Left hindlimb (tissue), 1 donor: ENCODE measurements around the gene FLOT2.
"Not testable (repeated sequence)": the region's sequence is repeated elsewhere in the genome, so short reads cannot be mapped to it uniquely, and the experiment has no call there.

Source experiments
- DNase-seq: peaks from one replicate; pipeline ENCODE4 v3.0.0-alpha.2; 2018

Gene FLOT2

DNA sequence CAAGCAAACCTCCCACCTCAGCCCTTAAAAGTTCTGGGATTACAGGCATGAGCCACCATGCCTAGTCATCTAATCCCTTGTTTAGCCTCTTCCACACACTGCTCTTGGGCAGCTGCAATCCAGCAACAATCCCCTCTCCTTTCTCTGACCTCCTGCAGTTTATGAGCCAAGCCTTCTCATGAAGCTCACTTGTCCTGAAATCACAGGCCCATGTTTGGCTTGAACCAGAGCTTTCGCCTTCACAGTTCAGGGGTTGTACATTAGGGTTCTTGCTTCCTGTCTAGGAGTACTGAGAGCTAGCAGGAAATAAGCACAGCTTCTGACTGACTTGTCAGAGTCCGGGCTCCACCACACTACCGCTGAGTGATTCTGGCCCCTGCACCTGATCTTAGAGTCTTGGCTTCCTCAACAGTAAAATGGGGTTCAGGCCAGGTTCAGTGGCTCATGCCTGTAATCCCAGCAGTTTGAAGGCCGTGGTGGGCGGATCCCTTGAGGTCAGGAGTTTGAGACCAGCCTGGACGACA lies 26.4 kb downstream of the FLOT2 start:
- DNase-seq: no peak

DNA sequence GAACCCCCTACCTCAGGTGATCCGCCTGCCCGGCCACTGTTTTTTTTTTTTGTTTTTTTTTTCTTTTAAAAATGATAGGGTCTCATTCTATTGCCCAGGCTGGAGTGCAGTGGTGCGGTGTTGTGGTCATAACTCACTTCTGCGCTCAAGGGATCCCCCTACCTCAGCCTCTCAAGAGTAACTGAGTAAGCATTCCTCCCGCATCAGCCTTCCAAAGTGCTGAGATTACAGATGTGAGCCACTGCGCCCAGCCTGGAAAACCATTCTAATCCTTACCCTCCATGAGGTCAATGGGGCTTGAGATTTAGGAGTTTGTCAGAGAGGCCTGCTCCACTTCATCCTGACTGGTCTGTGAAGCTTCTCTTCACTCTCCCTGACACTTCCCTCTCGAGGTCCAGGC lies 30.3 kb downstream of the FLOT2 start:
- DNase-seq: no peak

DNA sequence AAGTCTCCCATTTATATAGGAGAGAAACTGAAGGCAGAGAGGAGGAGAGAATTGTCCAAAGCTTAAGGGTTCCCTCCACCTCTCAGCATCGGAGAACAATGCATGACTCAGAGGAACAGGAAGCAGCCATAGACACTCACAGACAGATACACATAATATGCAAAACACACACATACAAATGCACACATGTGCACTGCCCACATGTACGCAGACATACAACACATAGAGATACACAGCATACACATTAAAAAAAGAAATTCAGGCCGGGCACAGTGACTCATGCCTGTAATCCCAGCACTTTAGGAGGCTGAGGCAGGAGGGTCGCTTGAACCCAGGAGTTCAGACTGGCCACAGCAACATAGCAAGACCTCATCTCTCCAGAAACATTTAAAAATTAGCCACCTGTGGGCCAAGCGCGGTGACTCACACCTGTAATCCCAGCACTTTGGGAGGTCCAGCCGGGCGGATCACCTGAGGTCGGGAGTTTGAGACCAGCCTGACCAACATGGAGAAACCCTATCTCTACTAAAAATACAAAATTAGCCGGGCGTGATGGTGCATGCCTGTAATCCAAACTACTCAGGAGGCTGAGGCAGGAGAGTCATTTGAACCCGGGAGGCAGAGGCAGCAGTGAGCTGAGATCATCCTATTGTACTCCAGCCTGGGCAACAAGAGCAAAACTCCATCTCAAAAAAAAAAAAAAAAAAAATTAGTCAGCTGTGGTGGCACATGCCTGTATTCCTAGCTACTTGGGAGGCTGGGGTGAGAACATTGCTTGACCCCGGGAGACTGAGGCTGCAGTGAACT lies 31.4 kb downstream of the FLOT2 start:
- DNase-seq: no peak

DNA sequence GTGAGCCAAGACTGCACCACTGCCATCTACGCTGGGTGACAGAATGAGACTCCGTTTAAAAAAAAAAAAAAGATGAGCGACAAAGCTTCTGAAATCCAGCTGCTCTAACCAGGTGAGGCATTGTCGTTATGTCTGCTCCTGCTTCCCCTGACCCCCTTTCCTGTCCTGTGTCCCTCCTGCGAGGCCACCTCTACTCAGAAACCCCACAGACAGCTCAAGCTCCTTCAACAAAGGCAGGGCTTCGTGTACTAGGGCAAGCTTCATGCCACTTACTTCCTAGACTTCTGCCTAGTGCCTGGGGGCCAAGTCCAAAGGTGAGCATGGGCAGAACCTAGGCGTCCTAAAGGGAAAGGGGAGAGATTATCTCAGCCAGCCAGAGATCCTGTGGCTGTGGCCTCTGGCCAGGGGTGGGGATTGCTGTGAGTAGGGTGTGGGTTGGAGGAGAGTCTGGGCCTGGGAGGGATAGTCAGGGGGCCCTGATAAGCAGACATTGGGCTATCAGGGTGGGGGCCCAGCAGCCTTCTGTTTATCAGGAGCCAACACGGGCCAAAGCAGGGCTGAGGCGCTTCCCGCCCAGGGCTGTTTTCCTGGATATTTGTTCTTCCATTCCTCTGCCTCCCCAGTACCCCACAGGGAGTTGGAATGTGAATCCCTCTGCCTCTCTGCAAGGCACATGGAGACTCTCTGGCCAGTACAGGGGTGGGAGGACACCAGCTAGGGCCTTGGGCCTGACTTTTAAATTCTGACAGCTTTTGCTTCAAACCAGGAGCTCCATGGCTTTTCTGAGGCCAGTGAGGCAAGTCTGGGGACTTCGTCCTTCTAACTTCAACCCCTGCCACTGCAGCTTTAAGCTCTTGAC lies 32.3 kb downstream of the FLOT2 start:
- no peak for DNase-seq

DNA sequence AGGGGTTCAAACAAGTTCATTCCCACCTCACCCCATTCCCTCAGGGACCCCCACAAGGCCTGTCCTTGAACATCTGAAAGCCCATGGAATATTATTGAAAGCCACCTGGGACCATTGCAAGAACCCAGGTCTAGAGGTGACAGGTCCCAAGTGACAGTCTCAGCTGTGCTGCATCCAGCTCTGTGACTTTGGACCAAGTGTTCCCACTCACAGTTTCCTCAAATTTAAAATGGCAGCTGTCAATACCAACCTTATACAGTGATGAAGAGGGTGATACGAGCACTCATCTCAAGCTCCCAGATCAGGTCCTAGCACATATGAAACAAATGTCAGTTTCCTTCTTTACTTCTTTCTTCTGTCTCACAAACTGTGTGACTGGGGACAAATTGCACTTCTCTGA lies 33.6 kb downstream of the FLOT2 start:
- no peak for DNase-seq

DNA sequence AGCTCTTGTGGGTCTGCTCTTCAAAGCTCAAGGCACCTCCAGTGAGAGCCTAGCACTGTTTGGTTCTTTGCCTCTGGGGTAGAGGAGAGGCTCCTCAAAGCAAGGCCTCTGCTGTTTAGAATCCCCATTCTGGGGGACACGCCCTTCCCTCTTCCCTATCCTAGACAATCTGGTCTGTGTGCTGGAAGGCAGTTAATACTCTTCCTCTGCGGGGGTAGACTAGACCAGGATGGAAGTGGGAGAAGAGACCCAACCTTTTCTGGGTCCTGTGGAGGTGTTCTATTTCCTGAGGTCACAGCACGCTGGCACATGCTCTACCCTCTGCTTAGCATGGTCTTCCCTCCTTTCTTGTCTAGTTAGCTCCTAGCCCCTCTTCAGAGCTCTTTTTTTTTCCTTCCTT lies 35.0 kb downstream of the FLOT2 start:
- no peak for DNase-seq

DNA sequence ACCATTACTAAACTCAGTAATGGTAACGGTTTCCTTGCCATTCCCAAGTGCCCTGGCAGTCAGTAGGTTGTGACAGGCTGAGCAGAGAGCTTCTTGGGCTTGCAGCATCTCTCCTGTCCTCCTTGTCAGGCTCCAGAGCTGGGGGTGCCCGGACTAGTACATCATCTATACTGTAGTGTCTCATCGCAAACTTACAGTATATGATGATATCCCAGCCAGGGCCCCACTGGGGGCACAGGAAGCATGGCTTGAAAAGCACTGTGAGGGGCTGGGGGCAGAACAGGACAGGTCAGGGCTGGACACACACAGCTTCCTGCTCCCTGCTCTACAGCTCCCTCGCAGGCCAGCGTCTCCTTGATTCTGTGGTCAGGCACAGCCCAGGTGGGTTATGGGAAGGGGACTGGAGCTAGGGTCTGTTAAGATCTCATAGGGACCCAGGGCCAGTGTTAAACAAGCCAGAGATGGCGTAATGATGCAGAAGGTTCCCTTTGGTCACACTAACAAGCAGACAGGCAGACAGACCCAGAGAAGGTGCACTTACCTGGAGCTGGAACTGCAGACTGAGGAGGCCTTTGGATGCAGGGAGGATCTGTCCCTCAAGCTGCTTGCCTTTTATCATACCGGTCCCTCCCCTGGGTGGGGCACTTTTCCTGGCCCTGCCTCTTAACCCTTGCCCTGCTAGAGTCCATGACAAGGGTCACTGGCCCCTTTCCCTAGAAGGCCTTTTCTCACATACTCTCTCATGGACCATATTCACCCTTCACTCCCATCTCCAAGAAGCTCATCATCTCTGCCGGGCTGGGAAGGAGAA lies 35.9 kb downstream of the FLOT2 start:
- DNase-seq: no peak

DNA sequence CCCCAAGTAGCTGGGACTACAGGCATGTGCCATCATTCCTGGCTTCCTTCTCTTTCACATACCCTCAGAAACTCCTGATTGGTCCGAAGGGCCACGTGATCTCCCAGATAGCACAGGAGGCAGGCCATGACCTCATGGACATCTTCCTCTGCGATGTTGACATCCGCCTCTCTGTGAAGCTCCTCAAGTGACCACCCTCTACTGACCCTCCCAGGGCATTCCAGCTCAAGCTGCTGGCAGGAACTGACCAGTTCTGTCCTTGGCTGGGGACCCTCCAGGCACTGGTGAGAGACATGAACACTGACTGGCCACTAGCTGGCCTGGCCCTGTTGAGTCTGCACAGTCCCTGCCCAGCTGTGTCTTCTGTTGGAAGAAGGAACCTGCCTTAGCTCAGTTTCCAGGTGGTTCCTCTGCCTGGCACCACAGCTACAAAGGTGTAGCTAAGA lies 37.1 kb downstream of the FLOT2 start:
- DNase-seq: no peak

DNA sequence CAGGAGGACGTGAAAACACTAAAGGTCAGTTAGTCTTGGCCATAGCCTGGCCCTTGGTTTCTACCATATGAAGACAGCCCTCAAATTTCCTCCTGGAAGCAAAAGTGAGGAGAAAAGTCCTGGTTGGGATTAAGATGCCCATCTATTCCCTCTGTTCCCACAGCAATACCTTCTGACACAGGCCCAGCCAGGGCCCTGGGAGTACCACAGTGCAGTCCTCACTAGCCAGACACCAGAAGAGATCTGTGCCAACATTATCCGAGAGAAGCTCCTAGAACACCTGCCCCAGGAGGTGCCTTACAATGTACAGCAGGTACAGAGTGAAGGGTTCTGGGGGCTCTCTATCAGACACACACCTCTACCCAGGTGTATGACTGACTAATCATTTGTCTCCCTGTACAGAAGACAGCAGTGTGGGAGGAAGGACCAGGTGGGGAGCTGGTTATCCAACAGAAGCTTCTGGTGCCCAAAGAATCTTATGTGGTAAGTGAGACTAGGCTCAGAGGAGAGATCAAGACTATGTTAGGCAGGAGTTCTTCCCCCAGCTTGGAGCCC lies 38.7 kb downstream of the FLOT2 start:
- no peak for DNase-seq

DNA sequence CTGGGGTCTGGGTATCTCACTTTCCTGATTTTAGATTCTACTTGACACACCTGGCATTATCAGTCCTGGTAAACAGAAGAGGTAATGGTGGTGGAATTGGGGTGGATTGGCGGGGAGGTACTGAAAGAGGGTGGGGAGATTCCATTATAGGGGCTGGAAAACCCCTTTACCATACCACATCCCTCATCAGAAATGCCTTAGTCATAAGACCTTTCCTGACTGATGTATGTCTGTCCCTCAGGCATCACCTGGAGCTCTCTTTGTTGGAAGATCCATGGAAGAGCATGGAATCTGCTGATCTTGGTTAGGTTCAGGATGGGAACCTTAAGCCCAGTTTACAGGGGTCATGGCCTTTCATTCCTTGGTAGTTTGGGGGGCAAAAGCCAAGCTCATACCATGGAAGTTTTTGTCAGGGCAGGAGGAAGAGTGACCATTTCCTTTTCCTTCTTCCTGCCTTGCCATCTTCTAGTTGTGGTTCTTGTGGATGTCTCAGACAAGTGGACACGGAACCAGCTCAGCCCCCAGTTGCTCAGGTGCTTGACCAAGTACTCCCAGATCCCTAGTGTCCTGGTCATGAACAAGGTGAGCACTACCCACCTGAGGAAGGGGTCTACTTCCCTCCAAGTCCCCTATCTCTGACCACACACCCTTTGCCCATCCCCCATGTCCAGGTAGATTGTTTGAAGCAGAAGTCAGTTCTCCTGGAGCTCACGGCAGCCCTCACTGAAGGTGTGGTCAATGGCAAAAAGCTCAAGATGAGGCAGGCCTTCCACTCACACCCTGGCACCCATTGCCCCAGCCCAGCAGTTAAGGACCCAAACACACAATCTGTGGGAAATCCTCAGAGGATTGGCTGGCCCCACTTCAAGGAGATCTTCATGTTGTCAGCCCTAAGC lies 39.4 kb downstream of the FLOT2 start:
- DNase-seq: no peak

DNA sequence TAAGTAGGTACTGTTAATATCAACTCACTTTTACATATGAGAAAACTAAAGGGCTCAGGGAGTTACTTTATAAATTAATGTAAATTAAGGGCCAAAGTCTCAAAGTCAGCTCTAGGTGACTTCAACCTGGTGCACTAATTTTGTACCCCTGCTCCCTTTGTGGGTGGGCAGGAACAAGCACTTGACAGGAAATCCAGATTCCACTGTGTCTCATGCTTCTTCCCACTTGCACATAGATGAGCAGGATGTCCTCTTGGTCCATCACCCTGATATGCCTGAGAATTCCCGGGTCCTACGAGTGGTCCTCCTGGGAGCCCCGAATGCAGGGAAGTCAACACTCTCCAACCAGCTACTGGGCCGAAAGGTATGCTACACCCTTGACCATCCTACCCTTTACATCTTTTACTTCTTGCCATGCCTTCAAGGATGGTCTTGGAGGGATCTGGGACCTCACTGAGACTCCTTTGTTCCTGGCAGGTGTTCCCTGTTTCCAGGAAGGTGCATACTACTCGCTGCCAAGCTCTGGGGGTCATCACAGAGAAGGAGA lies 41.4 kb downstream of the FLOT2 start:
- no peak for DNase-seq

DNA sequence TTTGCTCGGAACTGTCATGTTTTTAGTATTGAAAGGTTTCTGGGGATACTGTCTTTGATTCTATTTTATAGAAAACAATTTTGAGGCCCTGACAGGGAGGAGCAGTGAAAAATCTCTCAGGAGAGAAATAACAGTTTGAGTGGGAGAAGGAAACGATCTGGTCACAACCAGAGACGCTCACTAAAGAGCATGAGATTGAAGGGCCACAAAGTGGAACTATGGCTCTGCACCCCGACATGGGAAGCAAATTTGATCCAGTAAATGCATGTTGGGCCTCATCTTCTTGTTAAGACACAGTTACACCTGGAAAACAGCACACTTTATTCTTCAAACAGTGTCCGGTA lies 42.2 kb downstream of the FLOT2 start:
- DNase-seq: no peak

DNA sequence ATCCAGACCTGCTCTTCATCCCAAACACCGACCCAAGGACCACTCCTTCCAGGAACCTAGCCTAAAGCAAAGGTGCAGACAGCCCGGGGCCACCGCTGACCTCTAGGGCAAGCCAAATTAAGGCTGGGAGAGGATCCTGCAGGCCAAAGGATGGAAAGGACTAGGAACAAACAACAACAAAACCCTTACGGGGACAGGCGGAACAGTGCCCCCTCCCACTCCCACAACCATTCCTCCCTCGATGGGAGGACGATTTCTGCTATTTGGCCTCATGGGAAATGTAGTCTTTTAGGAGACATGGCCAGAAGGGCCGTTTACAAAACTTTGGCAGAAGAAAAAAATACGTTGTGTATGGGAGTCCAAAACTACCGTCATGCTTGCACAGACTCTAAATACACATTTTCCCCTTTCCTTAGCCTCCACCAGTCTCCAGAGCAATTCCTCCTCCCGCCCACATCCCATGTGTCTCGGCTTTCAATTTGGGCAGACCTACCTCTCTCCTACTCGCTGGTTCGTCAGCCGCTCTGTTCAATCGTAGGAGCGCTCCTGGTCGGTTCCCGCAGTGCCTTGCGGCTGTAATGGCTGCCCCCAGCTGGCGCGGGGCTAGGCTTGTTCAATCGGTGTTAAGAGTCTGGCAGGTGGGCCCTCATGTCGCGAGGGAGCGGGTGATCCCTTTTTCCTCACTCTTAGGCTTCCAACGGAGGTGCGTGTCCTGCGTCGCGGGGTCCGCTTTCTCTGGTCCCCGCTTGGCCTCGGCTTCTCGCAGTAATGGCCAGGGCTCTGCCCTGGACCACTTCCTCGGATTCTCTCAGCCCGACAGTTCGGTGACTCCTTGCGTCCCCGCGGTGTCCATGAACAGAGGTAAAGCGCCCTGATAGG lies 42.8 kb downstream of the FLOT2 start, which contains the start of gene ERAL1:
TSS of gene ERAL1 (plus strand) at position 560 of the 879 bp plus-strand sequence. CDS start at position 579, 19 bp downstream.
- peak; percentile 92 for DNase-seq

DNA sequence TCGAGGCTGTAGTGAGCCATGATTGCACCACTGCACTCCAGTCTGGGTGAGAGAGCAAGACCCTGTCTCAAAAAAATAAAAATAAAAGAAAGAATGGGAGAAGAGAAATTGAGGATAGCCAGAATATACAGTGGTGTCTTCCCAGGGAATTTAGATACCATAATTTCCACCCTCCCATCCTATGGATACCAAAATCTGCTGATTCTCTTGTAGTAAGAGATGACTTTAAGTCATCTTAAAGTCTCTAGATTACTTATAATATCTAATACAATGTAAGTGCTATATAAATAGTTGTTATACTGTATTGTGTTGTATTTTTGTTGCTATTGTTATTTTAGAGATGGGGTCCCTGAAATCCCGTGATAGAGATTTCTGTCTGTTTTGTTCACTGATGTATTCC lies 44.2 kb downstream of the FLOT2 start:
- DNase-seq: no peak

DNA sequence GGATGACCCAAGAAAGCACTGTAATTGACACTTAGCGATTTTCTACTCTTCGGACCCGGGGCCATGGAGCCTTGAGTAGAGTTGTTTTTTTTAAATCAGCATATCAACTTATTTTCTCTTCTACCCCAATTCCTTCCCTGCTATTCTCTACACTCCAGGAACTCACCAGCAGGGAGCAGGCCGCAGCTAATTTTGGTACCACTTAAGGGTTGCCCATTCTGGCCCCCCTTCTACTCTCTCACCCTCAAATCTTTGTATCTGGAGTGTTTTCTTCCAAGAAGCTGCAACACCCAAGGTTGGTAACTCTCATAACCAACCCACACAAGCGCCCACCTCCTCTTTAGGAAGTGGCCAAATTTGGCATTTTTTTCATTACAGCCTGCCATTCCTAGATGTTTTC lies 48.3 kb downstream of the FLOT2 start:
- DNase-seq: no peak

DNA sequence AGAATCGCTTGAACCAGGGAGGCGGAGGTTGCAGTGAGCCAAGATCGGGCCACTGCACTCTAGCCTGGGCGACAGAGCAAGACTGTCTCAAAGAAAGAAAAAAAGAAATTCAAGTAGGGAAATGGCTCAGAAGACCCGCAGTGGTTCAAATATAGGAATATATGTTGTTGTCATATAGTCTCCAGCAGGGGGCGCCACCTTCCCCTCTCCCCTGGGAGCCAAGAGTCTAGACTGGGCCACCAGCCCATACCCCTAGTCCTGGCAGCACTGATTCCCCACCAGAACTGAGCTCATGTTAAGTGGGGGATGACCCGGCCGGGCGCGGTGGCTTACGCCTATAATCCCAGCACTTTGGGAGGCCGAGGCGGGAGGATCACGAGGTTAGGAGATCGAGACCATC lies 48.9 kb downstream of the FLOT2 start:
- not testable (repeated sequence) for DNase-seq

DNA sequence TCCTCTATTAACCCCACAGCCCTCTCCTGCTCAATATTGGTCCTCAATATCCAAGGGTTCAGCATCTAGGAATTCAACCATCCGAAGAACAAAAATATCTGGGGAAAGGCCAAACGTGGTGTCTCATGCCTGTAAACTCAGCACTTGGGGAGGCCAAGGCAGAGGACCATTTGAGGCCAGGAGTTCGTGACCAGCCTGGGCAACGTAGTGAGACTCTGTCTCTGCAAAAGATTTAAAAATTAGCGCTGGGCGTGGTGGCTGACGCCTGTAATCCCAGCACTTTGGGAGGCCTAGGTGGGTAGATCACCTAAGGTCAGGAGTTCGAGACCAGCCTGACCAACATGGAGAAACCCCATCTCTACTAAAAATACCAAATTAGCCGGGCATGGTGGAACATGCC lies 50.8 kb downstream of the FLOT2 start:
- not testable (repeated sequence) for DNase-seq

DNA sequence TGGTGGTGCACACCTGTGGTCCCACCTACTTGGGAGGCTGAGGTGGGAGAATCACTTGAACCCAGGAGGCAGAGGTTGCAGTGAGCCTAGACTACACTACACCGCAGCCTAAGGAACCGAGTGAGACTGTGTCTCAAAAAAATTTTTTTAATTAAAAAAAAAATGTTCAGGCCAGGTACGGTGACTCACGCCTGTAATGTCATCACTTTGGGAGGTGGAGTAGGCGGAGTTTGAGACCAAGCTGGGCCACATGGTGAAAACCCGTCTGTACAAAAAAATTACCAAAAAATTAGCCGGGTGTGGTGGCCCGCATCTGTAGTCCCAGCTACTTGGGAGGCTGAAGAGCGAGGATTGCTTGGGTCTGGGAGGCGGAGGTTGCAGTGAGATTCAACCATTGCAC lies 51.3 kb downstream of the FLOT2 start:
- DNase-seq: no peak

DNA sequence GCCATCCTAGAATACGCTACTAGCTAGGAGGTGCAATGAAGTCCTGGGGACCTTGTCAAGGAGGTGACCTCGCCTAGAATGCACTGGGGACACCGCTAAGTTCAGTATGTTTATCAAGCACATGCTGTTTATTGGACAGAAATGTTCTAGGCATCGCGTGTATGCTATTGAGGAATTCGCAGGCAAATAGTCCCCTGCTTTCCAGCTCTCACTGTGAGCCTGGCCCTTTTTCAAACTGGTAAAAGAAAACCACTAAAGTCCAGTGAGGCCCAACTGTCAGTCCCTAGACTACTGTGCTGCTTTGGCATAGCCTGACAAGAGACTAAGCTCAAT lies 53.8 kb downstream of the FLOT2 start:
- DNase-seq: no peak

DNA sequence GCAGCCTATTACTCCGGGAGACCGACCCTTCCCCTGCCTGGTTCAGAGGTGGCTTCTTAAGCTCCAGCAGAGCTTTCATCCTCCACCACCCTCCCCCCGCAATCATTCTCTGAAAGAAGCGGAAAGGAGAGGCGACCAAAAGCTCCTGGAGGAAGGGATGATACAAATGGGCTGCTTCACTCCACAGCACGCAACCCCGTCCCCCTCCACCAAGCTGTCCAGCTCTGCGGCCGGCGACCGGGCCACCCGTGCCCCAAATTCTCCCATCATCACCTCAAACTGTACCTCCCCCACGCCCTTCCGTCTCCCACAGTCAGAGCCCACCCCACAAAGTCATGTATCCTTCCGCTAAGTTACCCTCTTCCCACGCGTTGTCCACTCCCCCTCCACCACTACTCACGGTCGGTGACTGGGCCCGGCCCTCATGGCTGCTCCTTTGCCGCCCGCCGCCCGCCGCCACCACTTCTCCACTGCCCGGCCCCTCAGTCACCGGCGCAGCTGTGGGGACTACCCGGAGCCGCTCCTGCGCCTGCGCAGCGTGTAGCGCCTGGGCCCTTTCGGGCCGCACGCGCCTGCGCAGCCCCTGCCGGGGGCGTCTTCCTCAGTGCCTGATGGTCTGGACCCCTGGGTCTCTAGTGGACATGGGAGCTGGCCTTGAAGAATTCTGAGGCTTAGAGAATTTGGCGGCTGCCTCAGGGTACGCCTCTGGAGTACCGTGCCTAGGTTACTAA lies 55.1 kb downstream of the FLOT2 start, which contains the start of gene FAM222B:
TSS of gene FAM222B (minus strand) at position 509 of the 731 bp plus-strand sequence. CDS start 76,123 bp downstream, outside the sequence.
- peak; percentile 91 for DNase-seq
